Mucosa of rectum (tissue), 2 donors: Measurements from ENCODE around the gene MAGI2.

Experiments used
- H3K27ac ChIP-seq, 2 donors: one replicate each; pipeline ENCODE4 v1.7.0; 2013; ENCODE audit warnings: inconsistent platforms in 2 of 2, low read depth in 2 of 2, low read length in 2 of 2
- H3K27me3 ChIP-seq, 2 donors: one replicate each; pipeline ENCODE4 v1.7.0; 2013; ENCODE audit warnings: low read length in 2 of 2; ENCODE audit not compliant: control insufficient read depth in 2 of 2, insufficient read depth in 2 of 2
- H3K36me3 ChIP-seq, 2 donors: one replicate each; pipeline ENCODE4 v1.7.0; 2013; ENCODE audit warnings: low read length in 2 of 2; ENCODE audit not compliant: control insufficient read depth in 2 of 2, insufficient read depth in 2 of 2
- H3K4me1 ChIP-seq, 2 donors: one replicate each; pipeline ENCODE4 v1.7.0; 2013; ENCODE audit warnings: low read length in 2 of 2, mild to moderate bottlenecking in 1 of 2; ENCODE audit not compliant: control insufficient read depth in 2 of 2, insufficient read depth in 2 of 2
- H3K4me3 ChIP-seq, 2 donors: one replicate each; pipeline ENCODE4 v1.7.0; 2013; ENCODE audit warnings: low read length in 2 of 2
- H3K9ac ChIP-seq, 2 donors: one replicate each; pipeline ENCODE4 v1.7.0; 2013; ENCODE audit warnings: low read length in 2 of 2, low read depth in 1 of 2, mild to moderate bottlenecking in 1 of 2
- H3K9me3 ChIP-seq, 2 donors: one replicate each; pipeline ENCODE4 v1.7.0; 2013; ENCODE audit warnings: low read length in 2 of 2; ENCODE audit not compliant: control insufficient read depth in 2 of 2
- donor health status: healthy.
- donor health status: Normal muscosa, but diverticular disease.

The MAGI2 gene

GRCh38 chr7:78265486-78265885, 1188.0 kb downstream of the MAGI2 start:
- Histone ChIP-seq H3K9ac (no peak overlapping the region), H3K36me3 (no peaks in the 10 kb centered on the region)

GRCh38 chr7:78265071-78265470, 1188.4 kb downstream of the MAGI2 start:
- H3K36me3 ChIP-seq, result no peaks in the 10 kb centered on the region
- H3K9ac ChIP-seq, result no peak overlapping the region
- no peak overlapping the region for H3K27ac ChIP-seq

More at GRCh38 chr7:78265486-78265885, 1188.0 kb downstream of the MAGI2 start:
- H3K4me1 ChIP-seq, result no peaks in the 10 kb centered on the region
- no peaks in the 10 kb centered on the region for H3K27me3 ChIP-seq
- H3K27ac ChIP-seq, result no peak overlapping the region
- H3K9me3 ChIP-seq, result no peaks in the 10 kb centered on the region
- H3K4me3 ChIP-seq, result no peak overlapping the region

GRCh38 chr7:78264105-78264504, 1189.4 kb downstream of the MAGI2 start:
- Histone ChIP-seq H3K4me3 (no peak overlapping the region), H3K27ac (no peak overlapping the region), H3K9ac (no peak overlapping the region), H3K4me1 (no peaks in the 10 kb centered on the region), H3K36me3 (no peaks in the 10 kb centered on the region), H3K9me3 (no peaks in the 10 kb centered on the region), H3K27me3 (no peaks in the 10 kb centered on the region)

More at GRCh38 chr7:78265071-78265470, 1188.4 kb downstream of the MAGI2 start:
- Histone ChIP-seq H3K9me3 (no peaks in the 10 kb centered on the region), H3K27me3 (no peaks in the 10 kb centered on the region), H3K4me1 (no peaks in the 10 kb centered on the region), H3K4me3 (no peak overlapping the region)

- Histone ChIP-seq H3K36me3 (no peaks in the 10 kb centered on the region), H3K9me3 (no peaks in the 10 kb centered on the region), H3K4me1 (no peaks in the 10 kb centered on the region), H3K9ac (no peak overlapping the region), H3K27ac (no peak overlapping the region), H3K4me3 (no peak overlapping the region), H3K27me3 (no peaks in the 10 kb centered on the region)
These were observed 1191.7 kb downstream of the MAGI2 start for GRCh38 chr7:78261739-78262138.

- no peaks in the 10 kb centered on the region for H3K4me1 ChIP-seq
- no peak overlapping the region for H3K9ac ChIP-seq
- H3K36me3 ChIP-seq, result no peaks in the 10 kb centered on the region
- H3K27ac ChIP-seq, result no peak overlapping the region
- H3K9me3 ChIP-seq, result no peaks in the 10 kb centered on the region
- no peaks in the 10 kb centered on the region for H3K27me3 ChIP-seq
- no peak overlapping the region for H3K4me3 ChIP-seq
These were observed 1192.2 kb downstream of the MAGI2 start for GRCh38 chr7:78261302-78261701.

GRCh38 chr7:78260826-78261225, 1192.6 kb downstream of the MAGI2 start:
- no peak overlapping the region for H3K9ac ChIP-seq
- no peaks in the 10 kb centered on the region for H3K36me3 ChIP-seq
- no peaks in the 10 kb centered on the region for H3K4me1 ChIP-seq
- no peaks in the 10 kb centered on the region for H3K9me3 ChIP-seq
- H3K27ac ChIP-seq, result no peak overlapping the region
- no peaks in the 10 kb centered on the region for H3K27me3 ChIP-seq
- no peak overlapping the region for H3K4me3 ChIP-seq

GRCh38 chr7:78254726-78255055, 1198.8 kb downstream of the MAGI2 start:
- Histone ChIP-seq H3K4me3 (no peak overlapping the region), H3K27me3 (no peaks in the 10 kb centered on the region), H3K27ac (no peak overlapping the region), H3K36me3 (no peaks in the 10 kb centered on the region), H3K9me3 (no peaks in the 10 kb centered on the region), H3K9ac (no peak overlapping the region), H3K4me1 (no peaks in the 10 kb centered on the region)

GRCh38 chr7:78253850-78254725, 1199.4 kb downstream of the MAGI2 start:
- Histone ChIP-seq H3K4me3 (no peak overlapping the region), H3K9me3 (no peaks in the 10 kb centered on the region), H3K9ac (no peak overlapping the region), H3K36me3 (no peaks in the 10 kb centered on the region), H3K27me3 (no peaks in the 10 kb centered on the region), H3K4me1 (no peaks in the 10 kb centered on the region), H3K27ac (no peak overlapping the region)

- no peaks in the 10 kb centered on the region for H3K27me3 ChIP-seq
- H3K27ac ChIP-seq, result no peak overlapping the region
- no peaks in the 10 kb centered on the region for H3K36me3 ChIP-seq
- no peaks in the 10 kb centered on the region for H3K4me1 ChIP-seq
- peaks cover 0 to 5% of the 10 kb centered on the region in 2 donors for H3K9me3 ChIP-seq
- no peak overlapping the region for H3K9ac ChIP-seq
- H3K4me3 ChIP-seq, result no peak overlapping the region
These were observed 1204.6 kb downstream of the MAGI2 start for GRCh38 chr7:78248867-78249266.

- no peak overlapping the region for H3K9ac ChIP-seq
- H3K4me3 ChIP-seq, result no peak overlapping the region
These were observed 1205.4 kb downstream of the MAGI2 start for GRCh38 chr7:78247910-78248689.

More at GRCh38 chr7:78247910-78248689, 1205.4 kb downstream of the MAGI2 start:
- no peaks in the 10 kb centered on the region for H3K4me1 ChIP-seq
- peaks cover 0 to 5% of the 10 kb centered on the region in 2 donors for H3K9me3 ChIP-seq
- no peaks in the 10 kb centered on the region for H3K27me3 ChIP-seq
- H3K27ac ChIP-seq, result no peak overlapping the region
- H3K36me3 ChIP-seq, result no peaks in the 10 kb centered on the region
